A549 (cell line): ENCODE data around the gene GMCL2. TPM values are rescaled to one million over a fixed set of nuclear protein-coding genes. Genes with fewer than 3 reads are reported as not detected.

Experiments
- ATAC-seq, 2 experiments: fragments of 200-7000 bp in 1 of 2; fragments of >200 bp in 1 of 2; cut with Nextera tagmentation in 1 of 2; cut with Tn5 transposase in 1 of 2; 3 replicates each; pipeline versions ENCODE4 v1.8.0 to v1.9.1; 2018 to 2020; ENCODE audit warnings: mild to moderate bottlenecking in 1 of 2, moderate library complexity in 1 of 2
- CTCF ChIA-PET: fragments of 300-600 bp; sonication (Branson Sonifier 250); formaldehyde crosslinking; extraction: SDS; loops from one replicate; lab custom pipeline; 2021; ENCODE audit warnings: antibody characterized with exemption, inconsistent platforms; lab: Yijun Ruan, JAX
- POLR2A ChIA-PET: fragments of 350-600 bp; formaldehyde crosslinking; extraction: SDS; loops from one replicate; lab custom pipeline; 2021; ENCODE audit warnings: antibody characterized with exemption, inconsistent platforms; lab: Yijun Ruan, JAX
- DNase-seq, 2 experiments: peaks; one replicate each; pipeline versions ENCODE4 v3.0.0 to v3.0.0-alpha.2; 2011 to 2016; ENCODE audit warnings: low read depth in 1 of 2, low spot score in 1 of 2
- FAIRE-seq: peaks from 2 replicates; lab custom pipeline; 2011; peaks lifted over from hg19 to GRCh38; lab: Jason Lieb, UNC
- H3K27ac ChIP-seq, 2 experiments: fragments of >200 bp; sonication (Bioruptor Twin); formaldehyde crosslinking; 3 replicates each; pipeline ENCODE4 v1.5.1; 2016 to 2017
- H3K4me1 ChIP-seq: fragments of >200 bp; sonication (Bioruptor Twin); formaldehyde crosslinking; 3 replicates; pipeline ENCODE4 v1.6.1; 2016
- H3K4me2 ChIP-seq: fragments of >200 bp; sonication (Bioruptor Twin); formaldehyde crosslinking; 3 replicates; pipeline ENCODE4 v1.6.1; 2016
- H3K4me3 ChIP-seq: fragments of >200 bp; sonication (Bioruptor Twin); formaldehyde crosslinking; 3 replicates; pipeline ENCODE4 v1.5.1; 2016
- H3K9me3 ChIP-seq: fragments of >200 bp; sonication (Bioruptor Twin); formaldehyde crosslinking; 3 replicates; pipeline ENCODE4 v1.6.1; 2016
- ATOH8 ChIP-seq: fragments of 250-450 bp; sonication (Bioruptor Pico); IDR thresholded peaks from 2 replicates; pipeline ENCODE4 v1.5.0; 2020; ENCODE audit warnings: low read depth, mild to moderate bottlenecking, moderate library complexity
- CBX8 ChIP-seq: fragments of 200-600 bp; sonication (generic); IDR thresholded peaks from 2 replicates; pipeline ENCODE4 v1.6.1; 2016
- CHD2 ChIP-seq: fragments of 150-350 bp; IDR thresholded peaks from 2 replicates; pipeline ENCODE4 v1.6.1; 2014; ENCODE audit warnings: low read length; ENCODE audit not compliant: partially characterized antibody
- CHD4 ChIP-seq: fragments of 200-600 bp; sonication (generic); IDR thresholded peaks from 2 replicates; pipeline ENCODE4 v1.6.1; 2016; ENCODE audit warnings: antibody characterized with exemption, mild to moderate bottlenecking, borderline replicate concordance
- E2F6 ChIP-seq: IDR thresholded peaks from 2 replicates; pipeline ENCODE4 v1.6.1; 2012; ENCODE audit warnings: low read depth, borderline replicate concordance
- EHMT2 ChIP-seq: fragments of 200-600 bp; sonication (generic); IDR thresholded peaks from 2 replicates; pipeline ENCODE4 v1.6.1; 2016; ENCODE audit warnings: antibody characterized with exemption, low read depth, mild to moderate bottlenecking, moderate library complexity
- ESRRA ChIP-seq: fragments of 150-350 bp; IDR thresholded peaks from 2 replicates; pipeline ENCODE4 v1.6.1; 2014; ENCODE audit warnings: mild to moderate bottlenecking, low read length, borderline replicate concordance
- GATA3 ChIP-seq: IDR thresholded peaks from 2 replicates; pipeline ENCODE4 v1.6.1; 2012; ENCODE audit warnings: borderline replicate concordance
- HES2 ChIP-seq: fragments of >200 bp; sonication (Bioruptor Twin); formaldehyde crosslinking; IDR thresholded peaks from 2 replicates; pipeline ENCODE4 v1.6.1; 2016
- HOXB13 ChIP-seq: fragments of 250-450 bp; sonication (Bioruptor Pico); IDR thresholded peaks from 2 replicates; pipeline ENCODE4 v1.5.0; 2020; ENCODE audit warnings: low read depth, mild to moderate bottlenecking, moderate library complexity
- JUNB ChIP-seq: fragments of >200 bp; sonication (Bioruptor Twin); formaldehyde crosslinking; IDR thresholded peaks from 2 replicates; pipeline ENCODE4 v1.6.1; 2016
- KDM1A ChIP-seq: fragments of 200-600 bp; sonication (generic); IDR thresholded peaks from 2 replicates; pipeline ENCODE4 v1.6.1; 2016; ENCODE audit warnings: low read depth, mild to moderate bottlenecking
- MAX ChIP-seq: IDR thresholded peaks from 2 replicates; pipeline ENCODE4 v1.6.1; 2012
- MAZ ChIP-seq: fragments of 150-350 bp; IDR thresholded peaks from 2 replicates; pipeline ENCODE4 v1.6.1; 2014; ENCODE audit warnings: antibody characterized with exemption, low read depth, low read length, borderline replicate concordance
- NPAS2 ChIP-seq: fragments of 250-450 bp; sonication (Bioruptor Pico); IDR thresholded peaks from 2 replicates; pipeline ENCODE4 v1.8.0; 2022; ENCODE audit warnings: mild to moderate bottlenecking, moderate library complexity, borderline replicate concordance
- PBX3 ChIP-seq: IDR thresholded peaks from 2 replicates; pipeline ENCODE4 v1.6.1; 2012
- POLR2AphosphoS2 ChIP-seq: conservative IDR thresholded peaks from 2 replicates; pipeline ENCODE4 v1.6.1; 2012; ENCODE audit warnings: low read length, improper control_type of control experiment, inconsistent platforms
- RCOR1 ChIP-seq: fragments of 150-350 bp; IDR thresholded peaks from 2 replicates; pipeline ENCODE4 v1.6.1; 2014; ENCODE audit warnings: antibody characterized with exemption, low read length, low read depth
- RFX5 ChIP-seq: fragments of 450-650 bp; IDR thresholded peaks from 2 replicates; pipeline ENCODE4 v1.7.1; 2014; ENCODE audit warnings: antibody characterized with exemption, mild to moderate bottlenecking, moderate library complexity
- SMC3 ChIP-seq: fragments of >200 bp; sonication (Bioruptor Twin); formaldehyde crosslinking; IDR thresholded peaks from 3 replicates; pipeline ENCODE4 v1.6.1; 2018; ENCODE audit warnings: inconsistent platforms
- TFCP2L1 ChIP-seq: fragments of 250-450 bp; sonication (Bioruptor Pico); IDR thresholded peaks from 2 replicates; pipeline ENCODE4 v1.5.0; 2021; ENCODE audit warnings: mild to moderate bottlenecking
- ZC3H11A ChIP-seq: fragments of 450-650 bp; IDR thresholded peaks from 2 replicates; pipeline ENCODE4 v1.6.1; 2014; ENCODE audit warnings: antibody characterized with exemption, mild to moderate bottlenecking
- ZNF302 ChIP-seq: fragments of 250-450 bp; sonication (Bioruptor Pico); IDR thresholded peaks from 2 replicates; pipeline ENCODE4 v1.9.0; 2021; ENCODE audit warnings: inconsistent platforms, mild to moderate bottlenecking, moderate library complexity
- WGBS: methylation state at CpG from one replicate; pipeline ENCODE4 v1.1.6; 2017; ENCODE audit errors: missing lambda C conversion rate; 5-methylcytosine and 5-hydroxymethylcytosine counted together
- polyA plus RNA-seq, 4 experiments: library from polyadenylated mRNA; depleted of rRNA in 3 of 4; stranded (reverse); fragments of >200 nt; fragmentation: RNase III in 1 of 4; extraction: RNeasy Plus Mini Kit Qiagen cat#74134 plus additional on column Dnase treatment in 1 of 4; gene quantifications; 2 replicates in 3 of 4; 3 replicates in 1 of 4; pipeline ENCODE4 v1.2.3, GENCODE V29; 2011 to 2017

GMCL2 gene
- polyA plus RNA-seq, 2 of the 4 experiments (the other 2 are of a cell fraction) = not detected

GRCh38 chr5:178225174-178225573 is 38.0 kb upstream of the GMCL2 start:
- H3K4me1 ChIP-seq = no peaks in the 10 kb centered on the region; the same call in 2 of the 3 replicates
- 90% methylated on average over 5 of the region's 6 CpGs for WGBS
- no peak for FAIRE-seq
- CTCF ChIA-PET = interaction anchor here (0.6 to 1.6 kb wide), 4 partner anchors 10 to 399 kb away, joined by 3 to 5 read pairs (median 4); no protein-coding TSS in a partner anchor
- TF ChIP-seq ZC3H11A (no peak), ESRRA (no peak)
- TF ChIP-seq, all 56 proteins: peak for 0
- POLR2A ChIA-PET = no interaction called here
- H3K4me3 ChIP-seq = no peak overlapping the region
- H3K27ac ChIP-seq = no peak overlapping the region
- DNase-seq (no peak), ATAC-seq (no peak)
- H3K4me2 ChIP-seq = no peak overlapping the region
- no peaks in the 10 kb centered on the region for H3K9me3 ChIP-seq

GRCh38 chr5:178224403-178224802 is 37.2 kb upstream of the GMCL2 start:
- 94% methylated on average over 17 of the region's 17 CpGs for WGBS
- no peaks in the 10 kb centered on the region for H3K9me3 ChIP-seq
- ChIA-PET POLR2A (no interaction called here), CTCF (interaction anchor here (0.6 to 1.1 kb wide), 2 partner anchors 148 to 400 kb away, joined by 3 to 4 read pairs; no protein-coding TSS in a partner anchor)
- H3K4me3 ChIP-seq = no peak overlapping the region
- DNase-seq = no peak
- H3K27ac ChIP-seq = no peak overlapping the region
- no peak overlapping the region for H3K4me2 ChIP-seq
- H3K4me1 ChIP-seq = no peaks in the 10 kb centered on the region
- TF ChIP-seq MAZ (no peak), KDM1A (no peak), ESRRA (no peak), POLR2AphosphoS2 (peak; percentile 88), NPAS2 (CRISPR knock-in tag) (no peak), HOXB13 (no peak), SMC3 (no peak), CHD4 (no peak), MAX (no peak)
- no peak for ATAC-seq
- FAIRE-seq = no peak

GRCh38 chr5:178223828-178224335 is 36.7 kb upstream of the GMCL2 start:
- peak in 1 of 2 experiments; percentile 6; a peak in 3 of 6 replicates for ATAC-seq
- POLR2A ChIA-PET = no interaction called here

GRCh38 chr5:178223196-178223773 is 36.1 kb upstream of the GMCL2 start:
- FAIRE-seq (no peak), ATAC-seq (peak; percentile 38 to 45; a peak in 4 of 6 replicates), DNase-seq (no peak)
- ChIA-PET CTCF (no interaction called here), POLR2A (no interaction called here)
- no peaks in the 10 kb centered on the region for H3K4me1 ChIP-seq
- H3K27ac ChIP-seq = no peak overlapping the region
- TF ChIP-seq ZNF302 = no peak
- TF ChIP-seq KDM1A = no peak
- TF ChIP-seq CHD4 = no peak
- no peak for TF ChIP-seq GATA3
- no peak for TF ChIP-seq JUNB
- no peak for TF ChIP-seq ZC3H11A
- TF ChIP-seq PBX3 = no peak
- TF ChIP-seq EHMT2 = no peak
- no peak for TF ChIP-seq CHD2
- no peak for TF ChIP-seq POLR2AphosphoS2
- no peak for TF ChIP-seq HOXB13
- no peak for TF ChIP-seq SMC3
- no peak for TF ChIP-seq E2F6
- TF ChIP-seq CBX8 = no peak
- no peak overlapping the region for H3K4me3 ChIP-seq
- WGBS = 90% methylated on average over 5 of the region's 5 CpGs
- no peaks in the 10 kb centered on the region for H3K9me3 ChIP-seq
- H3K4me2 ChIP-seq = no peak overlapping the region

More at GRCh38 chr5:178223828-178224335, 36.7 kb upstream of the GMCL2 start:
- Histone ChIP-seq H3K4me3 (no peak overlapping the region), H3K4me1 (no peaks in the 10 kb centered on the region), H3K4me2 (no peak overlapping the region), H3K27ac (no peak overlapping the region), H3K9me3 (no peaks in the 10 kb centered on the region)
- CTCF ChIA-PET = no interaction called here
- DNase-seq (no peak), FAIRE-seq (no peak)
- 84% methylated on average over 12 of the region's 13 CpGs for WGBS
- no peak for TF ChIP-seq TFCP2L1
- no peak for TF ChIP-seq HES2
- no peak for TF ChIP-seq RFX5
- no peak for TF ChIP-seq ATOH8 (CRISPR knock-in tag)
- TF ChIP-seq RCOR1 = no peak
